HEK293 (cell line): ENCODE results near the gene PRKAR2B.

Experiments used
- CTCF ChIA-PET: fragments of 350-600 bp; formaldehyde crosslinking; extraction: SDS; loops from one replicate; lab custom pipeline; 2021; ENCODE audit warnings: antibody characterized with exemption; lab: Yijun Ruan, JAX
- POLR2A ChIA-PET: fragments of 300-600 bp; formaldehyde crosslinking; extraction: SDS; loops from one replicate; lab custom pipeline; 2020; ENCODE audit warnings: antibody characterized with exemption, inconsistent platforms; lab: Yijun Ruan, JAX
- H3K27ac ChIP-seq: fragments of 200-500 bp; sonication (Bioruptor generic); 2 replicates; pipeline ENCODE4 v1.5.1; 2014; ENCODE audit warnings: low read depth, low read length, control low read depth, inconsistent platforms; ENCODE audit errors: extremely low read depth
- H3K36me3 ChIP-seq, 2 experiments: fragments of 200-500 bp in 1 of 2; sonication (Bioruptor generic) in 1 of 2; 1 replicate in 1 of 2; 2 replicates in 1 of 2; pipeline ENCODE4 v1.5.1; 2014 to 2017; ENCODE audit warnings: inconsistent platforms in 2 of 2, low read length in 2 of 2; ENCODE audit not compliant: control insufficient read depth in 2 of 2, insufficient read depth in 1 of 2
- H3K4me1 ChIP-seq: fragments of 200-500 bp; sonication (Bioruptor generic); 2 replicates; pipeline ENCODE4 v1.5.1; 2014; ENCODE audit warnings: mild to moderate bottlenecking, low read length, inconsistent platforms; ENCODE audit not compliant: control insufficient read depth, insufficient read depth
- H3K4me3 ChIP-seq: 2 replicates; pipeline ENCODE4 v1.5.1; 2011; ENCODE audit warnings: low read depth, mild to moderate bottlenecking, control low read depth, low read length, moderate library complexity
- H3K9me3 ChIP-seq: fragments of 200-500 bp; sonication (Bioruptor generic); 2 replicates; pipeline ENCODE4 v1.5.1; 2014; ENCODE audit warnings: low read depth, low read length, inconsistent platforms; ENCODE audit not compliant: control insufficient read depth, insufficient read depth
- ELK4 ChIP-seq: IDR thresholded peaks from 2 replicates; pipeline ENCODE4 v1.6.1; 2011; ENCODE audit warnings: mild to moderate bottlenecking, low read depth, low read length, borderline replicate concordance
- FEZF1 ChIP-seq: fragments of 450-650 bp; formaldehyde crosslinking; IDR thresholded peaks from 2 replicates; pipeline ENCODE4 v1.5.1; 2016; ENCODE audit warnings: missing biosample characterization, missing genetic modification characterization
- GLIS1 ChIP-seq: fragments of 450-650 bp; formaldehyde crosslinking; IDR thresholded peaks from 2 replicates; pipeline ENCODE4 v1.5.1; 2016; ENCODE audit warnings: missing biosample characterization, missing genetic modification characterization
- KLF1 ChIP-seq: fragments of 450-650 bp; formaldehyde crosslinking; IDR thresholded peaks from 2 replicates; pipeline ENCODE4 v1.5.1; 2016; ENCODE audit warnings: missing biosample characterization, missing genetic modification characterization
- KLF16 ChIP-seq: fragments of 450-650 bp; formaldehyde crosslinking; IDR thresholded peaks from 2 replicates; pipeline ENCODE4 v1.5.1; 2017; ENCODE audit warnings: missing biosample characterization, missing genetic modification characterization
- KLF7 ChIP-seq: fragments of 450-650 bp; formaldehyde crosslinking; IDR thresholded peaks from 2 replicates; pipeline ENCODE4 v1.5.1; 2016; ENCODE audit warnings: missing biosample characterization, missing genetic modification characterization, borderline replicate concordance
- KLF9 ChIP-seq: fragments of 450-650 bp; formaldehyde crosslinking; IDR thresholded peaks from 2 replicates; pipeline ENCODE4 v1.5.1; 2016; ENCODE audit warnings: missing biosample characterization, missing genetic modification characterization, low read depth
- SP2 ChIP-seq: fragments of 450-650 bp; formaldehyde crosslinking; IDR thresholded peaks from 2 replicates; pipeline ENCODE4 v1.5.1; 2016; ENCODE audit warnings: missing biosample characterization, missing genetic modification characterization
- TSHZ1 ChIP-seq: fragments of 450-650 bp; formaldehyde crosslinking; IDR thresholded peaks from 2 replicates; pipeline ENCODE4 v1.5.1; 2016; ENCODE audit warnings: missing biosample characterization, missing genetic modification characterization, borderline replicate concordance
- ZIC2 ChIP-seq: fragments of 450-650 bp; formaldehyde crosslinking; IDR thresholded peaks from 2 replicates; pipeline ENCODE4 v1.5.1; 2016; ENCODE audit warnings: missing biosample characterization, missing genetic modification characterization
- ZNF121 ChIP-seq: fragments of 450-650 bp; formaldehyde crosslinking; IDR thresholded peaks from 2 replicates; pipeline ENCODE4 v1.5.1; 2016; ENCODE audit warnings: missing biosample characterization, missing genetic modification characterization
- ZNF211 ChIP-seq: fragments of 450-650 bp; formaldehyde crosslinking; IDR thresholded peaks from 2 replicates; pipeline ENCODE4 v1.5.1; 2016; ENCODE audit warnings: low read depth, missing biosample characterization, missing genetic modification characterization
- ZNF311 ChIP-seq: fragments of 450-650 bp; formaldehyde crosslinking; IDR thresholded peaks from 2 replicates; pipeline ENCODE4 v1.5.1; 2017; ENCODE audit warnings: missing biosample characterization, missing genetic modification characterization, borderline replicate concordance
- ZNF324 ChIP-seq: fragments of 450-650 bp; formaldehyde crosslinking; IDR thresholded peaks from 2 replicates; pipeline ENCODE4 v1.5.1; 2016; ENCODE audit warnings: missing biosample characterization, missing genetic modification characterization
- ZNF335 ChIP-seq: fragments of 450-650 bp; formaldehyde crosslinking; conservative IDR thresholded peaks from 2 replicates; pipeline ENCODE4 v1.5.1; 2016; ENCODE audit warnings: missing biosample characterization, missing genetic modification characterization
- ZNF37A ChIP-seq: fragments of 450-650 bp; IDR thresholded peaks from 2 replicates; pipeline ENCODE4 v1.5.1; 2018; ENCODE audit warnings: missing biosample characterization, missing genetic modification characterization
- ZNF426 ChIP-seq: fragments of 450-650 bp; formaldehyde crosslinking; IDR thresholded peaks from 2 replicates; pipeline ENCODE4 v1.5.1; 2017; ENCODE audit warnings: missing biosample characterization, missing genetic modification characterization, mild to moderate bottlenecking, inconsistent platforms, moderate library complexity
- ZNF549 ChIP-seq: fragments of 450-650 bp; IDR thresholded peaks from 2 replicates; pipeline ENCODE4 v1.5.1; 2018; ENCODE audit warnings: missing biosample characterization, missing genetic modification characterization, mild to moderate bottlenecking, inconsistent platforms, moderate library complexity
- ZNF558 ChIP-seq: fragments of 450-650 bp; formaldehyde crosslinking; IDR thresholded peaks from 2 replicates; pipeline ENCODE4 v1.5.1; 2016; ENCODE audit warnings: missing biosample characterization, missing genetic modification characterization
- ZNF561 ChIP-seq: fragments of 450-650 bp; IDR thresholded peaks from 2 replicates; pipeline ENCODE4 v1.5.1; 2018; ENCODE audit warnings: missing biosample characterization, missing genetic modification characterization, borderline replicate concordance
- ZNF639 ChIP-seq: fragments of 450-650 bp; formaldehyde crosslinking; IDR thresholded peaks from 2 replicates; pipeline ENCODE4 v1.5.1; 2016; ENCODE audit warnings: missing biosample characterization, missing genetic modification characterization
- ZXDB ChIP-seq: fragments of 450-650 bp; formaldehyde crosslinking; IDR thresholded peaks from 2 replicates; pipeline ENCODE4 v1.5.1; 2016; ENCODE audit warnings: missing biosample characterization, missing genetic modification characterization

PRKAR2B gene

GRCh38 chr7:107128217-107128616, 83.7 kb downstream of the PRKAR2B start:
- no peak for TF ChIP-seq ZXDB (tag by site-specific recombination)
- no peaks in the 10 kb centered on the region for H3K9me3 ChIP-seq
- POLR2A ChIA-PET, result no interaction called here
- CTCF ChIA-PET, result interaction anchor here (0.7 kb wide), 1 partner anchor 223 kb away, joined by 3 read pairs; no protein-coding TSS in a partner anchor
- H3K27ac ChIP-seq, result no peak overlapping the region
- H3K4me3 ChIP-seq, result no peak overlapping the region
- H3K36me3 ChIP-seq, result no peaks in the 10 kb centered on the region
- H3K4me1 ChIP-seq, result no peaks in the 10 kb centered on the region

- Histone ChIP-seq H3K9me3 (no peaks in the 10 kb centered on the region), H3K27ac (no peak overlapping the region), H3K36me3 (no peaks in the 10 kb centered on the region), H3K4me1 (no peaks in the 10 kb centered on the region), H3K4me3 (no peak overlapping the region)
- ChIA-PET POLR2A (no interaction called here), CTCF (no interaction called here)
- TF ChIP-seq ZNF558 (no peak), ELK4 (no peak), ZNF549 (tag by site-specific recombination) (no peak), KLF7 (tag by site-specific recombination) (no peak), KLF16 (tag by site-specific recombination) (no peak), KLF9 (tag by site-specific recombination) (no peak), ZNF37A (no peak), KLF1 (tag by site-specific recombination) (no peak), TSHZ1 (tag by site-specific recombination) (no peak), GLIS1 (tag by site-specific recombination) (no peak), ZNF324 (tag by site-specific recombination) (no peak), ZNF561 (tag by site-specific recombination) (no peak)
These were observed 84.2 kb downstream of the PRKAR2B start for GRCh38 chr7:107128748-107129147.

- no peaks in the 10 kb centered on the region for H3K9me3 ChIP-seq
- H3K4me1 ChIP-seq, result no peaks in the 10 kb centered on the region
- no peaks in the 10 kb centered on the region for H3K36me3 ChIP-seq
- CTCF ChIA-PET, result interaction anchor here (0.8 to 1.7 kb wide), 4 partner anchors 9 to 27 kb away, joined by 3 to 11 read pairs (median 3); no protein-coding TSS in a partner anchor
- no peak overlapping the region for H3K4me3 ChIP-seq
- H3K27ac ChIP-seq, result no peak overlapping the region
- POLR2A ChIA-PET, result no interaction called here
- no peak for TF ChIP-seq ZNF426 (tag by site-specific recombination)
- TF ChIP-seq SP2, result no peak
- TF ChIP-seq ZNF311 (tag by site-specific recombination), result no peak
- no peak for TF ChIP-seq ZNF211 (tag by site-specific recombination)
- no peak for TF ChIP-seq TSHZ1 (tag by site-specific recombination)
- no peak for TF ChIP-seq ZNF121 (tag by site-specific recombination)
- TF ChIP-seq ZNF335 (tag by site-specific recombination), result no peak
- TF ChIP-seq KLF9 (tag by site-specific recombination), result no peak
- TF ChIP-seq ZNF639 (tag by site-specific recombination), result no peak
- no peak for TF ChIP-seq FEZF1
- no peak for TF ChIP-seq ZIC2 (tag by site-specific recombination)
These were observed 86.1 kb downstream of the PRKAR2B start for GRCh38 chr7:107130487-107131220.
